HG02852 (cell line): ENCODE measurements around the gene CSMD2.
"Not testable (repeated sequence)": the region's sequence is repeated elsewhere in the genome, so short reads cannot be mapped to it uniquely, and the experiment has no call there.

Source experiments
- ATAC-seq: cut with Tn5 transposase; IDR thresholded peaks from one replicate; pipeline ENCODE4 v1.9.1; 2021; ENCODE audit warnings: mild to moderate bottlenecking, moderate library complexity; ENCODE audit not compliant: unreplicated experiment

The CSMD2 gene

GRCh38 chr1:34113362-34113761 is 51.7 kb downstream of the CSMD2 start:
- ATAC-seq = no peak

DNA sequence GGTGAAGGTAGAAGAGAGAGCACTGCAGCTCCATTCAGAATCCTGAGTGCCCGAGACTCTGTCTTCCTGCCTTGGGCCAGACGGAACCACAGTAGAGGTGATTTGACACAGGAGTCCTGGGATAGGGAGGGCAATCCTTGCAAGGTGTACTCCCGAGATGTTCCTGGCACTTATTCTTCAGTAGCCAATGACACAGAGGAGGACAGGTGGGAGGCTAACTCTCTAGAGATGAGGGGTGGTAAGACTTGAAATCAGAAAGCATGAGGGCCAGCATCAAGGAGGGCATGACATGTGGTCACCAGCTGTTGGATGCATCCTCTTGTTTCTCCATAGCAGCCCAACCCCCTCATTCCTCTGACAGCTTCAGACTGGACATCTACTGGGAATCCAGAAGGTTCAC is 56.3 kb downstream of the CSMD2 start:
- no peak for ATAC-seq

DNA sequence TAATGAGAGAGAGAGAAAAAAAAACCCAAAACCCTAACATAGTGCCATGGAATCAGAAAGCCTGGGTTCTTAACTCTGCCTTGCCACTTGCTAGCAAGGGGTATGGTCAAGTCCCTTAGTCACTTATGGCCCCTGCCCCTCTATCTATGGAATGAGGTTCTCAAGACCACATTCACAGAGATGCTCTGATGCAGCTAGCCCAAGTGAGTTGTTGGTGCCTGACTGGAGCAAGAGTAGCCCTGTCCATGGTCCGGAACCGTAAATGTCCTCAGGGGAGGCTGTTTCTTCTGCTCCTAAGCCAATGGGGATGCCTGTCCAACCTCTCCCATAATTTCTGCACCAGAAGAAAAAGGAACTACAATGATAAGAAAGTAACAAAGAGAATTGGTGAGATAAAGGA is 56.8 kb downstream of the CSMD2 start:
- ATAC-seq = no peak

- no peak for ATAC-seq
Observed at GRCh38 chr1:34101151-34101550, 63.9 kb downstream of the CSMD2 start.

GRCh38 chr1:34100332-34100731 is 64.7 kb downstream of the CSMD2 start:
- ATAC-seq = no peak

DNA sequence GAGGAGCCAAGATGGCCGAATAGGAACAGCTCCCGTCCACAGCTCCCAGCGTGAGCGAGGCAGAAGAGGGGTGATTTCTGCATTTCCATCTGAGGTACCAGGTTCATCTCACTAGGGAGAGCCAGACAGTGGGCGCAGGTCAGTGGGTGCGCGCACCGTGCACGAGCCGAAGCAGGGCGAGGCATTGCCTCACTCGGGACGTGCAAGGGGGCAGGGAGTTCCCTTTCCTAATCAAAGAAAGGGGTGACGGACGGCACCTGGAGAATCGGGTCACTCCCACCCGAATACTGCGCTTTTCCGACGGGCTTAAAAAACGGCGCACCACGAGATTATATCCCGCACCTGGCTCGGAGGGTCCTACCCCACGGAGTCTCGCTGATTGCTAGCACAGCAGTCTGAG is 72.6 kb downstream of the CSMD2 start:
- ATAC-seq = not testable (repeated sequence)

DNA sequence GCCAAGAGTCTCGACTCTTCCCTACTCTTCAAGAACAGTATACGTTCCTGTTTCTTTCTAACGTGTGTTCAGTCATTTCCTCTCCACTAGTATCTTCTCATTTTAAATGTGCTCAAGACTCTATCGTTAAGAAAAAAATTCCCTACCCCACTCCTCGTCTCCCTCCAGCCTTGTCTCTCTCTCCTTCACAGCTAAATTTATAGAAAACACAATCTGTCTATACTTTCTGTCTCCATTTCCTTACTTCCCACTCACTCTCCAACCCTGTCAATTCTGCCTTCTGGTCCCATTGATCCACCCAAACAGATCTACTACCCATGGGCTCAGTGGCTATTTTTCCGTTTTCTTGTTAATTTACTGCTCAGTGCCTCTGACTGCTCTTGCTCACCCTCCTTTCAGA is 75.3 kb downstream of the CSMD2 start:
- no peak for ATAC-seq

DNA sequence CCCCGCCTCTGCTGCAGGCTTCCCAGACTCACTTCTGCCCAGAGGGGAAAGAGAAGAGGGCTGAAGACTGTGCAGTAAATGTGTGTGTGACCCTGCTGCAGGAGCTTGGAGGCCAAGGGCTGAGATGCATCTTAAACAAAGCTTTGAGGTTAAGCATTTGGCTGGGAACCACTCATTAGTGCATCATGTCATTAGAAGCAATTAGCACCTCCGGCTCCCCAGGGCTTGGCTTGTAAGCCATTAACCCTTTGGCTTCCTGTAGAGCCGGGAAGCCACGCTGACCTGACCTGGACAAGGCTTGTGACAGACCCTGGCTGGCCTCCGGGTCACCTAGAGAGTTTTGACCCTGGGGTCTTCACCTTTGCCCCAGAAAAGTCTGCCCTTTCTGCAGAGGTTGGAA is 77.0 kb downstream of the CSMD2 start:
- no peak for ATAC-seq

GRCh38 chr1:34086561-34086960 is 78.5 kb downstream of the CSMD2 start:
- ATAC-seq = no peak

DNA sequence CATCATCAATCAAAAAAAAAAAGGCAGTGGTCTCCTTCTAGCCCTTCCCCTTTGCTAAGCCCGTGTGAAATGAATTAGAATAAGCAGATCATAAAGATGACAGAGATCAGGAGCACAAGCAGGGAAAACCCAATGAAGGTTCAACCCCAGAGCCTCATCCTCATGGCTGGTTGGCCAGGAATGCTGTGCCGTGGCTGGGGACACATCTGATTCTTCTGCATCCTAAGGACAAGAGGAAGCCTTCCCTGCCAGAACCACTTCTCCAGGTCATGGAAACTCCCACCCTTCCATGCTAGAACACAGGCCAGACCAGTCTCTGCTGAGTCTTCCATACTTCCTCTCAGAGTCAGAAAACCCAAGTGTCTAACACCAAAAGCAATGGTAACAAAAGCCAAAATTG is 81.1 kb downstream of the CSMD2 start:
- no peak for ATAC-seq

DNA sequence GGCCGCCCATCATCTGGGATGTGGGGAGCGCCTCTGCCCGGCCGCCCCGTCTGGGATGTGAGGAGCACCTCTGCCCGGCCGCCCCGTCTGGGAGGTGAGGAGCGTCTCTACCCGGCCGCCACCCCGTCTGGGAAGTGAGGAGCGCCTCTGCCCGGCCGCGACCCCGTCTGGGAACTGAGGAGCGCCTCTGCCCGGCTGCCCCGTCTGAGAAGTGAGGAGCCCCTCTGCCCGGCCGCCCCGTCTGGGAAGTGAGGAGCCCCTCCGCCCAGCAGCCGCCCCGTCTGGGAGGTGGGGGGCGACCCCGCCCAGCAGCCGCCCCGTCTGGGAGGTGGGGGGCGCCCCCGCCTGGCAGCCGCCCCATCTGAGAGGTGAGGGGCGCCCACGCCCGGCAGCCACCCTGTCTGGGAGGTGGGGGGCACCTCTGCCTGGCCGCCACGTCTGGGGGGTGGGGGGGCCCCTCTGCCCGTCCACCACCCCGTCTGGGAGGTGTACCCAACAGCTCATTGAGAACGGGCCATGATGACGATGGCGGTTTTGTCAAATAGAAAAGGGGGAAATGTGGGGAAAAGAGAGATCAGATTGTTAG is 82.9 kb downstream of the CSMD2 start:
- not testable (repeated sequence) for ATAC-seq

DNA sequence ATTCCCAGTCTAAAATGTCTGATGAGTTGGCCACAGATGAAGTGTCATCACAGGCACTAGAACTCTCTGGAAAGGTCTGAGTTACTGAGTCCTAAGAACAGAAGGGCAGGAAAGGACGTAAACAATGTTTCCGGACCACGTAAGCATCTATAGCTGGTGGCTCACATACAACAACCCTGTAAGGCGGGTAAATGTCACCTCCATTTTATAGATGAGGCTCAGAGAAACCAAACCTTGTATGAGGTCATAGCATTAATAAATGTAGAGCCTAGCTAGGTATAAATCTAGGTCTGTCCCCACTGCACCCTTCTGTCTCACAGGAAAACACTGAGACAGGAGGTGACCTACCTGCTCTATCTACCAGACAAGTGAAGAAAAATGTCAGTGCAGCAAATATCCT is 86.6 kb downstream of the CSMD2 start:
- no peak for ATAC-seq

DNA sequence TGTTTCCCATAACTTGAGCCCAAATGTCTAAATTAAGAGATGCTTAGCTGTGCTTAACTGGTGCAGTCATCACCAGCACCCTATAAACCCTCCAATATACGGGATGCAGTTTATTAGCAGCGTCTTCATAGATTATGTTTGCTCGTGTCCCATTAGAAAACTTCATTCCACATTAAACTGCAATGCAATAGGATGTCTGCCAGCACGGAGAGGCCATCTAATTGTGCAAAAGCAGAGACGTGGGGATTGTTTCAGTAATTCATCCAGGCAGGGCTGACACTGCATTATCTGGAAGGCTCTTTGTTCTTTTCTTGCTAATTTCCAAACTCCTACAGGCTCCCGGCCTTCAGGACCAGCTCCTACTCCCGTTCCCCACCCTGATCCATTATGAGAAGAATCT is 89.5 kb downstream of the CSMD2 start:
- ATAC-seq = no peak

DNA sequence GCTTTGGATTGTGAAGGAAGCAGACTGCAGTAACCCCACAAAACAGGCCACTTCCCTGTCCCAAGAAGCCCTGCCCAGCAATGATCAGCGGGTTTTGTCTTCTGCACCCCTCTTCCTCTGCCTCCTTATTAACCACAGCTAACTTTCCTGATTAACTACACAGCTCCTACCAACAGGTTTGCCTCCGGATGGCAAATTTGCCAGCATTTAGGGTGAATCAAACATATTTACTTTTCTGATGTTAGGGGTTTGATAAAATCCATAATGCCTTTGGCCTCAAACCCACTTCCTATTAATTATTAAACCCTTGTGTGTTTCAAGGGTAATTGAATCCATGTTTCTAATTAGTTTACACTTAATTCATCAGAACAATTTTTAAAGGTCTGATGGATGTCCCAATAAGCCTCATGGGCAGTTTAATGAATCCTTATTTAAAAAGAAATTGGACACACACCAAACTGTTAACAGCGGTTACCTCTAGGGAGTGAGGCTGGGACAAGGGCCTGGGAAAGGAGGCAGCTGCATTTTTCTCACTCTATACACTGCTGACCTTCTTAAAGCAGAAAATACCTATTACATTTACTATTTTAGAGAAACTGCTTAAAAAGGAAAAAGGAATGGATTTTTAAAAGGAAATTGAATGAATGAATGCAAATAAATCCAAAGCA is 91.9 kb downstream of the CSMD2 start:
- no peak for ATAC-seq

GRCh38 chr1:34070201-34070836 is 94.7 kb downstream of the CSMD2 start:
- ATAC-seq = no peak

DNA sequence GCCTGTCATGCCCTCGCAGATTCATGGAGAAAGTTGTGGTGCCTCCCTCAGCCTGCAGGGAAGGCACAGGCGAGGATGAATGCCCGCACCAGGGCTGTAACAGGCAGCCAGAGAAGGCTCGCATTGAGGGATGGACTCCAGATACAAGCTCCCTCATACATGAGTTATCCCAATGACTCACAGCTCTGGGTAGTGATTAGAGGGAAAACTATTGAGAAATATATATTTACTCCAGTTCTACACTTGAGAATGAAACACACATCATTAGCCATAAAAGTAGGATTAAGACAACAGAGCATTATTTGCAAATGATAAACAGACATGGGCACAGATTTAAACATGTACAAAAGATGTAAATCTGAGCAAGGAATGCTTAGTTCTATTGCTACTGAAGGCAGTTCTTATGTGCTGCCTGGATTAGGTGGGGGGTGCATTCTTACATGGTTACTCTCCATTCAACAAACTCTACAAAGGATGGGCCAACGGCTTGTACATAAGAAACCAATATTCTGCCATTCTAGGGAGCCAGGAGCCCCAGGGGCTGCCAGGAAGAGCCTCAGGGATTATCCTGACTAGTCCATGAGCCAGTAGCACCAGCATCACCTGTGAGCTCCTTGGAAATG is 97.9 kb downstream of the CSMD2 start:
- no peak for ATAC-seq

DNA sequence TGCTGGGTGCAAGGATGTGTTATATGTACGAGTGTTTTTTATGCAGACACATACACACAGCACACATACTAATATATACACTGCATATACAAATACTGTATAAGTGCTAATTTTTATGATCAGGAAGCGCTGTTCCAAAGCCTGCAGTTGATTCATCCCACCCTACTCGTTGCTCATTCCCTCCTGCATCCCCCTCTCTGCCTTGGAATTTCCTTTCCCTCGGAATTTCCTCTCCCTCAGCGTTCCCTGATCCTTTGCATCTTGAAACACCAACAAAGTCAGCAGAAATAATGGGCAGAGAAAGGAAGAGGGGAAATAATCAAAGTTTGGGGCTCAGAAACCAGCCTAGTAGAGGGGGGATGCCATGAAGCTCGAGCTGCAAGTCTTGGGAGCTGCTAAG is 98.9 kb downstream of the CSMD2 start:
- no peak for ATAC-seq

GRCh38 chr1:34065498-34065897 is 99.5 kb downstream of the CSMD2 start:
- ATAC-seq = no peak

DNA sequence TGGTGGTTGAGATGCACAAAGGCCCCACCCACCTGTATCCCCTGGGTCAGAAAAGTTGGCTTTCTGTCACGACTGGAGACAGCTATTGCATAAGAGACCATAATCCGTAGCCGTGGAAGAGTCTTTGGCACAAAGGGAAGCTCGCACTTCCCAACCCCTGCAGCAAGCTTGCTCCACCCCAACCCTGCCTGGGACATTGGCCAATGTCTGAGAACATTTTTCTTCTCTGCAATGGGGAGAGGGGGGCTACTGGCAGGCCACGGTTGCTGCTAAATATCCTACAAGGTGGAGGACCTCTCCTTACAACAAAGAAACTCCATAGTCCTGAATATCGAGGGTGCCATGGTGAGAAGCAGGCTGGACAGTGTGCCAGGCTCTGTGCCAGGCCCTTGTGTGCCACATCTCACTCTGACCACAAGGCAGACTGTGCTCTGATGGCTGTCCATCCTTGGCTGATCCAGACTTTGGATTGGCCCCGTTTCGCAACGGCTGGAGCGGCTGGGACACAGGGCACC is 104.1 kb downstream of the CSMD2 start:
- ATAC-seq = no peak

- ATAC-seq = no peak
Observed at GRCh38 chr1:34060187-34060730, 104.8 kb downstream of the CSMD2 start.

DNA sequence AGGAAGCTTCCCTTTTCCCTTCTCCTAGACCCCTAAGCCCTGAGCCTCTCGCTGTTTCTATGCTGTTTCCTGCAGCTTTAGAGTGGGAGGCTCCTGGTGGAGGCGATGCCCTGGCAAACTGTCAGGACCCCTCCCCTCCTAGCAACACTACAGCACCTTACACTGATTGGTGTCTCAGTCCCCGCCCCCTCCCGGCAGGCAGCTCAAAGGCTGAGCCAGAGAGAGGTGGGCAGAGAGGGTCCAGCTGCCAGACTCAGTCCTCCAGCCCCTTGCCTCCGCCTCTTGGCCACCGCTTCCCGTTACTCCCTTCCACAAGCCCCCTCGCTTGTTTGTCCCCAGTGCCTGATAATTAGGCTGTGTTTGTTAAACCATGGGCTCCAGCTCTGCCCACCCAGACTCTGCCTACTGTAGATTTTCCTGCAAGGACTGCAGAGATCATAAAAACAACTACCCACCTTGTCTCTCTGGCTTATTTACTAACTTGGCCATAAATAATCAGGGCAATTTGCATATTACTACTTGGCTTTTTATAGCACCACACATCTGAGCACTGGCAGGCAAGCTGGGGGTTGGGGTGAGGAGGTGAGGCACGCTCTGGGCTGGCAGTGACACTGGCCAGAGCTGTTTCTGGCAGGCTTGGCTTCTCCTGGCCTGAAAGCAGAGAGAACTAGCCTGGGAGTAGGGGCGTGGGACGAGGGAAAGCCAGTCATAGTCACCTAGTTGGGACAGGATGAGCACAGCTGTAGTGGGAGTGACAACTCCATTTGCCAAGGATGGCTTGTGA is 107.5 kb downstream of the CSMD2 start:
- ATAC-seq = no peak
